Esophagus squamous epithelium (tissue), 5 donors: ENCODE data around the gene SLC39A1. TPM values are rescaled to one million over a fixed set of nuclear protein-coding genes. Genes with fewer than 3 reads are reported as not detected.

ENCODE experiments used
- DNase-seq: peaks from one replicate; lab custom pipeline; 2025; lab: John Stamatoyannopoulos, UW
- H3K27ac ChIP-seq, 4 donors: fragments of 200-600 bp; sonication (generic); one replicate each; pipeline ENCODE4 v1.5.1; 2016 to 2019; ENCODE audit warnings: mild to moderate bottlenecking in 1 of 4
- H3K27me3 ChIP-seq, 4 donors: fragments of 200-600 bp; sonication (generic); 1 replicate in 3 of 4; 2 replicates in 1 of 4; pipeline versions ENCODE4 v1.5.1 to v1.6.0; 2017 to 2021; ENCODE audit warnings: antibody characterized with exemption in 1 of 4
- H3K36me3 ChIP-seq, 3 donors: fragments of 200-600 bp; sonication (generic); one replicate each; pipeline ENCODE4 v1.5.1; 2016 to 2019
- H3K4me1 ChIP-seq, 3 donors: fragments of 200-600 bp; sonication (generic); one replicate each; pipeline ENCODE4 v1.5.1; 2017 to 2019
- H3K4me3 ChIP-seq, 4 donors: fragments of 200-600 bp; sonication (generic); 1 replicate in 3 of 4; 2 replicates in 1 of 4; pipeline ENCODE4 v1.5.1; 2016 to 2019; ENCODE audit warnings: mild to moderate bottlenecking in 2 of 4, moderate library complexity in 1 of 4
- H3K9me3 ChIP-seq, 3 donors: fragments of 200-600 bp; sonication (generic); one replicate each; pipeline ENCODE4 v1.5.1; 2016 to 2019
- CTCF ChIP-seq, 6 experiments: fragments of 450-650 bp in 4 of 6; fragments of 200-600 bp in 2 of 6; sonication (generic) in 2 of 6; IDR thresholded peaks; one replicate each; pipeline ENCODE4 v1.5.1; 2016 to 2019; ENCODE audit warnings: antibody characterized with exemption in 6 of 6, mild to moderate bottlenecking in 4 of 6, moderate library complexity in 4 of 6
- POLR2A ChIP-seq, 4 donors: fragments of 450-650 bp; IDR thresholded peaks; one replicate each; pipeline ENCODE4 v1.6.1; 2017; ENCODE audit warnings: antibody characterized with exemption in 4 of 4, mild to moderate bottlenecking in 4 of 4, moderate library complexity in 3 of 4
- WGBS, 2 donors: methylation state at CpG; one replicate each; pipeline ENCODE4 v1.1.5; 2018; 5-methylcytosine and 5-hydroxymethylcytosine counted together
- intact Hi-C: fragments of 100-400 bp; cut with DNase I; formaldehyde crosslinking; loops from one replicate; pipeline ENCODE4 v1.15.0; 2022
- total RNA-seq, 4 donors: library from RNA; depleted of rRNA; stranded (reverse); fragments of >200 nt; gene quantifications; one replicate each; pipeline ENCODE4 v1.1.0, GENCODE V29; 2016
- donor health status: DM: yes; HTN: yes; CAD: no.

The SLC39A1 gene
- total RNA-seq, 4 donors from 2014 or later = 42.5 to 74.2 (median 58.8) TPM

- peak overlapping the region; percentile 91 to 100 (median 96) for H3K27ac ChIP-seq
- no peaks in the 10 kb centered on the region for H3K9me3 ChIP-seq
- DNase-seq = no peak
- intact Hi-C loops = no loop called here
- peaks cover 5 to 69% (median 45%) of the 10 kb centered on the region in 3 donors for H3K36me3 ChIP-seq
- WGBS, 2 donors = 73 to 83% methylated on average over 2 to 7 of the region's 15 CpGs
- peak overlapping the region in 3 of 4 donors; percentile 77 to 100 (median 99) for H3K4me3 ChIP-seq
- peaks cover 14 to 39% (median 21%) of the 10 kb centered on the region in 3 donors for H3K4me1 ChIP-seq
- H3K27me3 ChIP-seq = no peaks in the 10 kb centered on the region
- TF ChIP-seq POLR2A (IDR thresholded peaks at IDR 0.05) = no peak
- no peak for TF ChIP-seq CTCF (IDR thresholded peaks at IDR 0.05)
Observed at GRCh38 chr1:153944005-153944826, 19.1 kb downstream of the SLC39A1 start.

GRCh38 chr1:153942766-153943549, 20.4 kb downstream of the SLC39A1 start:
- no peaks in the 10 kb centered on the region for H3K27me3 ChIP-seq
- no peak for DNase-seq
- intact Hi-C loops = no loop called here
- WGBS, 2 donors = 86% methylated on average over 7 of the region's 11 CpGs; no CpG with 5 or more reads in 1 of the 2 donors
- no peaks in the 10 kb centered on the region for H3K9me3 ChIP-seq
- H3K4me3 ChIP-seq = no peak overlapping the region
- TF ChIP-seq POLR2A (IDR thresholded peaks at IDR 0.05) (no peak), CTCF (IDR thresholded peaks at IDR 0.05) (no peak)
- H3K4me1 ChIP-seq = peaks cover 14 to 39% (median 21%) of the 10 kb centered on the region in 3 donors
- peaks cover 5 to 69% (median 32%) of the 10 kb centered on the region in 3 donors for H3K36me3 ChIP-seq
- no peak overlapping the region for H3K27ac ChIP-seq

- Histone ChIP-seq H3K27ac (no peak overlapping the region), H3K27me3 (no peaks in the 10 kb centered on the region), H3K4me1 (peaks cover 14 to 34% (median 19%) of the 10 kb centered on the region in 3 donors), H3K4me3 (no peak overlapping the region), H3K9me3 (no peaks in the 10 kb centered on the region), H3K36me3 (peaks cover 5 to 69% (median 28%) of the 10 kb centered on the region in 3 donors)
- intact Hi-C loops = no loop called here
- 95 to 96% methylated on average over 3 to 10 of the region's 34 CpGs for WGBS, 2 donors
- DNase-seq = no peak
- TF ChIP-seq POLR2A (IDR thresholded peaks at IDR 0.05) (no peak), CTCF (IDR thresholded peaks at IDR 0.05) (no peak)
Observed at GRCh38 chr1:153941826-153942725, 21.3 kb downstream of the SLC39A1 start.

GRCh38 chr1:153940756-153941155, 22.6 kb downstream of the SLC39A1 start:
- peaks cover 10 to 28% (median 14%) of the 10 kb centered on the region in 3 donors for H3K4me1 ChIP-seq
- intact Hi-C loops = no loop called here
- 89 to 98% methylated on average over 7 of the region's 8 CpGs for WGBS, 2 donors
- no peaks in the 10 kb centered on the region for H3K9me3 ChIP-seq
- TF ChIP-seq POLR2A (IDR thresholded peaks at IDR 0.05) (no peak), CTCF (IDR thresholded peaks at IDR 0.05) (no peak)
- DNase-seq = no peak
- no peak overlapping the region for H3K27ac ChIP-seq
- H3K27me3 ChIP-seq = no peaks in the 10 kb centered on the region
- H3K4me3 ChIP-seq = no peak overlapping the region
- H3K36me3 ChIP-seq = peaks cover 13 to 82% (median 41%) of the 10 kb centered on the region in 3 donors
